Measurements from ENCODE around the gene EPHB3.

EPHB3 gene

DNA sequence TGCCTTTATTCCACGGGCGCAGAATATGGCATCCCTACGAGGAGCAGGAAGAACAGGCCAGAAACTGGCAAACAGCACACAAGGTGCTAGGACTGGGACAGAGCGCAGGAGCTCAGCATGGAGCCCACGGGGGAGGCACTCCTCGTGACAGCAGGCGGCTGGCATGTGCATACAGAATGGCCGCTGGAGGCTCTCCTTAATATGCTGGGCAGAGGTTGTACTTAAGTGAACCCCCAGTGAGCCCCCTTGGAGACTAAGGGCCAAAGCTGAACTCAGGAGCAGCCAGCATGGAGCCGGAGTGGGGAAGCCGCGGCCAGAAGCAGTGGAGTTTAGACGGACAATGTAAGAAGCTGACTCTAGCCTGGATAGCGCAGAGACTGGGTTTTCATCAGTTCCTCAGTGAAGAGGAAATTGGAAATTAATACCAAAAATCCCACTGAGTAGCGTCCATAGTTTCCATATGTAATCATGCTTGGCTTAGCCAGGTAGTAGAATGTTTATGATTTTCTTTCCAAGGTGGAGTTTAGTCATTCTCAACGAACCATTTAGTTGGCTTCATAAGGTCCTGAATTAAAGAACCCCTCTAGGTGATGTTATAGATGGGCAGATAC lies 69.4 kb downstream of the EPHB3 start:
- no peak overlapping the region for H3K4me3 ChIP-seq (ENCODE audit: low read depth, low read length)
- no peak for TF ChIP-seq MAX (IDR thresholded peaks at IDR 0.05; ENCODE audit: low read depth, low read length)
- no peak for TF ChIP-seq MYC (IDR thresholded peaks at IDR 0.05; ENCODE audit: low read depth, low read length)
- no peak for TF ChIP-seq POLR2A (IDR thresholded peaks at IDR 0.05; ENCODE audit: extremely low read depth, insufficient read length)
- TF ChIP-seq, protein P1, sequence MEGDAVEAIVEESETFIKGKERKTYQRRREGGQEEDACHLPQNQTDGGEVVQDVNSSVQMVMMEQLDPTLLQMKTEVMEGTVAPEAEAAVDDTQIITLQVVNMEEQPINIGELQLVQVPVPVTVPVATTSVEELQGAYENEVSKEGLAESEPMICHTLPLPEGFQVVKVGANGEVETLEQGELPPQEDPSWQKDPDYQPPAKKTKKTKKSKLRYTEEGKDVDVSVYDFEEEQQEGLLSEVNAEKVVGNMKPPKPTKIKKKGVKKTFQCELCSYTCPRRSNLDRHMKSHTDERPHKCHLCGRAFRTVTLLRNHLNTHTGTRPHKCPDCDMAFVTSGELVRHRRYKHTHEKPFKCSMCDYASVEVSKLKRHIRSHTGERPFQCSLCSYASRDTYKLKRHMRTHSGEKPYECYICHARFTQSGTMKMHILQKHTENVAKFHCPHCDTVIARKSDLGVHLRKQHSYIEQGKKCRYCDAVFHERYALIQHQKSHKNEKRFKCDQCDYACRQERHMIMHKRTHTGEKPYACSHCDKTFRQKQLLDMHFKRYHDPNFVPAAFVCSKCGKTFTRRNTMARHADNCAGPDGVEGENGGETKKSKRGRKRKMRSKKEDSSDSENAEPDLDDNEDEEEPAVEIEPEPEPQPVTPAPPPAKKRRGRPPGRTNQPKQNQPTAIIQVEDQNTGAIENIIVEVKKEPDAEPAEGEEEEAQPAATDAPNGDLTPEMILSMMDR (IDR thresholded peaks at IDR 0.05; ENCODE audit: low read depth, low read length) = no peak

DNA sequence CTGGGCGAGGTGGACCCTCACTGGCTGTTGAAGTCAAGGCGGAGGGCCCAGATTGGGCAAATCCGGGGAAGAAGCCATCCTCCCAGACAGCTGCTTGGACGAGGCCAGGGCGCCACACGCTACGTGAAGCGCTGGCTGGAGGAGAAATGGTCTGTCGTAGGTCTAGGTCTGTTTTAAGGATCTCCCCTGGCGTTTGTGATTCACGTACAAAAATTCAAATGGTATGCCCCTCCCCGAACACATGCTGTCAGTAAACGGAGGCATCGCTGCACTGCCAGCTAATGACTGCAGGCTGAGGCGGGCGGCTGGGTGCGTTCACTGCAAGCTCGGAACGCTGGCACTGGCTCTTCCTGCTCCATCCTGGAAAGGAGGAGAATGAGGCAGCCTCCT lies 69.9 kb downstream of the EPHB3 start:
- DNase-seq (ENCODE audit: low read depth) = no peak
- H3K4me3 ChIP-seq (ENCODE audit: low read depth, low read length) = no peak overlapping the region
- no peak for TF ChIP-seq MYC (IDR thresholded peaks at IDR 0.05; ENCODE audit: low read depth, low read length)
- no peak for TF ChIP-seq POLR2A (IDR thresholded peaks at IDR 0.05; ENCODE audit: extremely low read depth, insufficient read length)
- TF ChIP-seq, protein P1 (IDR thresholded peaks at IDR 0.05; ENCODE audit: low read depth, low read length) = no peak
- no peak for TF ChIP-seq MAX (IDR thresholded peaks at IDR 0.05; ENCODE audit: low read depth, low read length)

More for the DNA sequence above, 69.4 kb downstream of the EPHB3 start:
- DNase-seq (ENCODE audit: low read depth) = no peak

Measured in NB4 (cell line).